GM23338 (cell line): ENCODE data around the gene CCR6. TPM values are rescaled to one million over a fixed set of nuclear protein-coding genes. Genes with fewer than 3 reads are reported as not detected.
A peak's percentile ranks its signal among the peaks of the same experiment; 100 is the strongest.

ENCODE experiments used
- ATAC-seq: fragments of 200-7000 bp; cut with Tn5 transposase; 3 replicates; pipeline ENCODE4 v1.9.1; 2020
- DNase-seq: peaks from one replicate; pipeline ENCODE4 v3.0.0-alpha.2; 2015; ENCODE audit warnings: low spot score
- H2AFZ ChIP-seq: fragments of 200-600 bp; sonication (generic); 2 replicates; pipeline ENCODE4 v1.8.0; 2016; ENCODE audit warnings: antibody characterized with exemption, mild to moderate bottlenecking, moderate library complexity
- H3F3A ChIP-seq: fragments of 200-600 bp; sonication (generic); replicated peaks from 2 replicates; pipeline ENCODE4 v1.8.0; 2017; ENCODE audit warnings: antibody characterized with exemption, mixed run types, low read depth
- H3K27ac ChIP-seq: fragments of 200-600 bp; sonication (generic); 2 replicates; pipeline ENCODE4 v1.6.1; 2016; ENCODE audit warnings: low read depth
- H3K27me3 ChIP-seq: fragments of 200-600 bp; sonication (generic); 2 replicates; pipeline ENCODE4 v1.8.0; 2016; ENCODE audit warnings: mild to moderate bottlenecking, mixed run types, moderate library complexity; ENCODE audit not compliant: insufficient read depth
- H3K36me3 ChIP-seq: fragments of 200-600 bp; sonication (generic); 2 replicates; pipeline ENCODE4 v1.8.0; 2016; ENCODE audit warnings: mild to moderate bottlenecking; ENCODE audit not compliant: insufficient read depth
- H3K4me1 ChIP-seq: fragments of 200-600 bp; sonication (generic); 2 replicates; pipeline ENCODE4 v1.8.0; 2016; ENCODE audit warnings: mild to moderate bottlenecking, moderate library complexity; ENCODE audit not compliant: insufficient read depth
- H3K4me2 ChIP-seq: fragments of 200-600 bp; sonication (generic); 2 replicates; pipeline ENCODE4 v1.7.1; 2017; ENCODE audit warnings: mixed run types
- H3K4me3 ChIP-seq: fragments of 200-600 bp; sonication (generic); 2 replicates; pipeline ENCODE4 v1.6.1; 2016; ENCODE audit warnings: mixed run types
- H3K79me2 ChIP-seq: fragments of 200-600 bp; sonication (generic); replicated peaks from 2 replicates; pipeline ENCODE4 v1.8.0; 2017; ENCODE audit warnings: mild to moderate bottlenecking; ENCODE audit not compliant: insufficient read depth
- H3K9me2 ChIP-seq: fragments of 200-600 bp; sonication (generic); 2 replicates; pipeline ENCODE4 v1.8.0; 2017; ENCODE audit not compliant: insufficient read depth
- H4K20me1 ChIP-seq: fragments of 200-600 bp; sonication (generic); replicated peaks from 2 replicates; pipeline ENCODE4 v1.8.0; 2017; ENCODE audit warnings: mild to moderate bottlenecking; ENCODE audit not compliant: insufficient read depth
- H3K27ac Mint-ChIP-seq: 2 replicates; pipeline ENCODE4 v1.8.0; 2020; ENCODE audit warnings: inconsistent platforms, mild to moderate bottlenecking, moderate library complexity, mixed read lengths
- H3K27me3 Mint-ChIP-seq: 3 replicates; pipeline ENCODE4 v1.8.0; 2022; ENCODE audit warnings: low read depth, mild to moderate bottlenecking, moderate library complexity, mixed read lengths, inconsistent platforms; ENCODE audit not compliant: insufficient read depth, poor library complexity
- H3K36me3 Mint-ChIP-seq: 3 replicates; pipeline ENCODE4 v1.8.0; 2021; ENCODE audit warnings: low read depth, mild to moderate bottlenecking, inconsistent platforms, moderate library complexity, mixed read lengths
- H3K4me1 Mint-ChIP-seq: 3 replicates; pipeline ENCODE4 v1.8.0; 2020; ENCODE audit warnings: mild to moderate bottlenecking, inconsistent platforms, mixed read lengths
- H3K4me3 Mint-ChIP-seq: 3 replicates; pipeline ENCODE4 v1.8.0; 2021; ENCODE audit warnings: moderate library complexity, mild to moderate bottlenecking, inconsistent platforms, mixed read lengths
- H3K9me3 Mint-ChIP-seq: 3 replicates; pipeline ENCODE4 v1.8.0; 2020; ENCODE audit warnings: moderate library complexity, mild to moderate bottlenecking, inconsistent platforms, mixed read lengths
- CREB1 ChIP-seq: fragments of 250-450 bp; sonication (Bioruptor Pico); IDR thresholded peaks from 2 replicates; pipeline ENCODE4 v1.5.0; 2020; ENCODE audit warnings: low read depth, mild to moderate bottlenecking, moderate library complexity
- EZH2 ChIP-seq: fragments of 200-600 bp; sonication (generic); IDR thresholded peaks from one replicate; pipeline ENCODE4 v1.8.0; 2017; ENCODE audit warnings: antibody characterized with exemption, mild to moderate bottlenecking, low read depth; ENCODE audit not compliant: unreplicated experiment
- NANOG ChIP-seq: IDR thresholded peaks from 2 replicates; pipeline ENCODE4 v1.6.1; 2016; ENCODE audit warnings: antibody characterized with exemption, borderline replicate concordance
- POLR2AphosphoS5 ChIP-seq: IDR thresholded peaks from 2 replicates; pipeline ENCODE4 v1.6.1; 2016; ENCODE audit warnings: antibody characterized with exemption, low read depth
- ZNF114 ChIP-seq: fragments of 250-450 bp; sonication (Bioruptor Pico); IDR thresholded peaks from 2 replicates; pipeline ENCODE4 v1.5.0; 2020; ENCODE audit warnings: mild to moderate bottlenecking, moderate library complexity
- ZNF462 ChIP-seq: fragments of 250-450 bp; sonication (Bioruptor Pico); IDR thresholded peaks from 2 replicates; pipeline ENCODE4 v1.5.0; 2020; ENCODE audit warnings: mild to moderate bottlenecking, moderate library complexity
- polyA plus RNA-seq: library from polyadenylated mRNA; unstranded; fragments of >200 nt; fragmentation: Nextera tagmentation; extraction: Ambion mirVana; gene quantifications from 2 replicates; pipeline ENCODE4 v1.2.1, GENCODE V29; 2016
- total RNA-seq: library from RNA; depleted of rRNA; stranded (reverse); fragments of >200 nt; shearing (Covaris generic); gene quantifications from 2 replicates; pipeline ENCODE4 v1.2.3, GENCODE V29; 2014

Gene CCR6
- total and polyA plus RNA-seq, 2 experiments from 2014 or later, result not detected

DNA sequence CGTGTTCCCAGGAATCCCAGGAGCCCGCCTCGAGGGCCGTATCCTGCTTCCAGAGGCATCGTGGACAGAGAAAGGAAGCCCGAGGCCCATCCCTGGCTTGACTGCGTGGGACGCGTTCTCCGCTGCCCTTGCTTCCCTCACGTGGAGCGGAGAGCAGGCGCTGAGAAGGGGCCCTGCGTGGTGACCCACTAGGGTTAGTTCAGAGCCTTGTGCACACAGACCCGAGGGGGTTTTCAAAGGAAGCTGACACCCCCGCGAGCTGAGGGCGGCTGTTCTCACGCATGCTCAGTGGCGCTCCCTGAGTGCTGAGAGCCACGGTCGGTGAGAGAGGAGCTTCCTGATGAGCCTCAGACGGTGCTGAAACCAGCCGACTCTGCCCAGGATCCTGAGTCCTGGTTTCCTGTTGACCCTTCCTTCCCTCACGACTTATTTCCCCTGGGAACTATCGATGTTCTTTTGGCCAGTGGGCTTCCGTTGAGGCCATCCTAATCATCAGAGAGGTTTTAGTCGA lies 28.9 kb upstream of the CCR6 start (continued):
- no peak for TF ChIP-seq ZNF462
- no peak for TF ChIP-seq ZNF114 (CRISPR knock-in tag)
- no peak for TF ChIP-seq EZH2

DNA sequence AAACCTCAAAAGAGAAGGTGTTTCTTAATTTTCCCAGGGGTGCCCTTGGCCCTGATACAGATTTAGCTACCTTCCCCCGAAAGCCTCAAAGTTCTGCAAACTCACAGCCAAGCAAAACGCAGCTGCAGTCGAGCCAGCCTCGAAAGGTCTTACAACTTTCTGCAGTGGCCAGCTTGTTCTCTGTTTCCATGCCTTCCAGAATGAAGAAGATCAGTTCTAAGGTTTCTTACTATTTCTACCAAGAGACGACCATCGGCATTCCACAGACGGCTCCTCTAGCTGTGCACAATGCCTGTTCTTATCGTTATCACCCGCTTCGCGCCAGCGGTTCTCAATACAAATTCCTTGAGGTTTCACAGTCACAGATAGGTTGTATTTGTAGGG lies 28.5 kb upstream of the CCR6 start:
- H3K4me1 ChIP-seq, result peaks cover 7% of the 10 kb centered on the region; the same call in 1 of the 2 replicates
- no peaks in the 10 kb centered on the region for H3F3A ChIP-seq
- Mint-ChIP-seq H3K36me3 (no peaks in the 10 kb centered on the region), H3K4me3 (no peak overlapping the region), H3K9me3 (no peaks in the 10 kb centered on the region), H3K4me1 (peaks cover 11% of the 10 kb centered on the region), H3K27me3 (peaks cover 3% of the 10 kb centered on the region), H3K27ac (peak overlapping the region; percentile 21; the same call in 1 of the 2 replicates)
- no peak overlapping the region for H3K4me3 ChIP-seq
- H3K27ac ChIP-seq, result no peak overlapping the region
- no peaks in the 10 kb centered on the region for H3K36me3 ChIP-seq
- H3K9me2 ChIP-seq, result no peaks in the 10 kb centered on the region
- H3K79me2 ChIP-seq, result no peaks in the 10 kb centered on the region
- ATAC-seq, result no peak
- H2AFZ ChIP-seq, result peak overlapping the region; percentile 90; the same call in 1 of the 2 replicates
- no peak for DNase-seq
- no peak overlapping the region for H3K4me2 ChIP-seq
- H4K20me1 ChIP-seq, result no peaks in the 10 kb centered on the region
- H3K27me3 ChIP-seq, result no peaks in the 10 kb centered on the region
- no peak for TF ChIP-seq POLR2AphosphoS5
- TF ChIP-seq NANOG, result no peak
- TF ChIP-seq CREB1 (CRISPR knock-in tag), result no peak
- no peak for TF ChIP-seq ZNF462
